Prostate gland (tissue), 2 donors: ENCODE results near the gene UBAC2. TPM values are rescaled to one million over a fixed set of nuclear protein-coding genes. Genes with fewer than 3 reads are reported as not detected.

Experiments used
- DNase-seq: peaks from one replicate; pipeline ENCODE4 v3.0.0-alpha.2; 2019; ENCODE audit warnings: low spot score
- H3K27ac ChIP-seq, 2 donors: fragments of 200-600 bp; sonication (generic); 2 replicates each; pipeline ENCODE4 v1.5.1; 2017 to 2019
- H3K27me3 ChIP-seq: fragments of 200-600 bp; sonication (generic); replicated peaks from 2 replicates; pipeline ENCODE4 v1.5.1; 2019; ENCODE audit not compliant: insufficient read depth
- H3K36me3 ChIP-seq, 2 donors: fragments of 200-600 bp; sonication (generic); 1 replicate in 1 of 2; 2 replicates in 1 of 2; pipeline versions ENCODE4 v1.5.1 to v1.8.1; 2017 to 2019
- H3K4me1 ChIP-seq: fragments of 200-600 bp; sonication (generic); replicated peaks from 2 replicates; pipeline ENCODE4 v1.5.1; 2019
- H3K4me3 ChIP-seq, 2 donors: fragments of 200-600 bp; sonication (generic); 2 replicates each; pipeline ENCODE4 v1.5.1; 2017 to 2019
- H3K9me3 ChIP-seq: fragments of 200-600 bp; sonication (generic); 2 replicates; pipeline ENCODE4 v1.5.1; 2017
- CTCF ChIP-seq, 4 experiments: fragments of 200-600 bp in 2 of 4; fragments of 450-650 bp in 2 of 4; sonication (generic) in 2 of 4; IDR thresholded peaks; 1 replicate in 3 of 4; 2 replicates in 1 of 4; pipeline ENCODE4 v1.5.1; 2016 to 2019; ENCODE audit warnings: antibody characterized with exemption in 4 of 4, mild to moderate bottlenecking in 2 of 4, moderate library complexity in 2 of 4
- POLR2A ChIP-seq: fragments of 450-650 bp; IDR thresholded peaks from one replicate; pipeline ENCODE4 v1.6.1; 2016; ENCODE audit warnings: antibody characterized with exemption, mild to moderate bottlenecking
- POLR2AphosphoS5 ChIP-seq: sonication (generic); formaldehyde crosslinking; IDR thresholded peaks from one replicate; pipeline ENCODE4 v1.6.1; 2017; ENCODE audit warnings: antibody characterized with exemption
- WGBS: methylation state at CpG from one replicate; pipeline ENCODE4 v1.1.5; 2018; 5-methylcytosine and 5-hydroxymethylcytosine counted together
- intact Hi-C: fragments of 100-400 bp; cut with DNase I; formaldehyde crosslinking; loops from one replicate; pipeline ENCODE4 v1.14.2; 2022
- total RNA-seq, 2 donors: library from RNA; depleted of rRNA; stranded (reverse); fragments of >200 nt; gene quantifications; one replicate each; pipeline ENCODE4 v1.1.0, GENCODE V29; 2016

UBAC2 gene
- total RNA-seq, 2 donors from 2014 or later, result 60.7 to 86.9 TPM

- Histone ChIP-seq H3K9me3 (no peaks in the 10 kb centered on the region), H3K27me3 (no peaks in the 10 kb centered on the region), H3K27ac (no peak overlapping the region), H3K36me3 (no peaks in the 10 kb centered on the region), H3K4me1 (no peaks in the 10 kb centered on the region), H3K4me3 (no peak overlapping the region)
- no peak for TF ChIP-seq CTCF (IDR thresholded peaks at IDR 0.05)
- DNase-seq, result no peak
- intact Hi-C loops, result no loop called here
Observed at GRCh38 chr13:99297331-99297730, 96.7 kb downstream of the UBAC2 start.

- Histone ChIP-seq H3K27me3 (no peaks in the 10 kb centered on the region), H3K4me1 (no peaks in the 10 kb centered on the region), H3K27ac (no peak overlapping the region), H3K9me3 (no peaks in the 10 kb centered on the region), H3K4me3 (no peak overlapping the region), H3K36me3 (no peaks in the 10 kb centered on the region)
- 93% methylated on average over 2 of the region's 2 CpGs for WGBS
- no peak for DNase-seq
- no peak for TF ChIP-seq POLR2A
- TF ChIP-seq CTCF (IDR thresholded peaks at IDR 0.05), result no peak
- TF ChIP-seq POLR2AphosphoS5, result no peak
- intact Hi-C loops, result no loop called here
Observed at GRCh38 chr13:99298056-99298455, 97.4 kb downstream of the UBAC2 start.

- Histone ChIP-seq H3K27me3 (no peaks in the 10 kb centered on the region), H3K4me3 (no peak overlapping the region), H3K36me3 (no peaks in the 10 kb centered on the region), H3K27ac (no peak overlapping the region), H3K9me3 (no peaks in the 10 kb centered on the region), H3K4me1 (no peaks in the 10 kb centered on the region)
- 88% methylated on average over 4 of the region's 4 CpGs for WGBS
- DNase-seq, result no peak
- intact Hi-C loops, result no loop called here
- TF ChIP-seq POLR2AphosphoS5 (no peak), CTCF (IDR thresholded peaks at IDR 0.05) (no peak), POLR2A (no peak)
Observed at GRCh38 chr13:99299256-99299919, 98.7 kb downstream of the UBAC2 start.

- intact Hi-C loops, result no loop called here
- Histone ChIP-seq H3K27ac (no peak overlapping the region), H3K27me3 (no peaks in the 10 kb centered on the region), H3K4me1 (no peaks in the 10 kb centered on the region), H3K9me3 (no peaks in the 10 kb centered on the region), H3K36me3 (no peaks in the 10 kb centered on the region), H3K4me3 (no peak overlapping the region)
- 89% methylated on average over 4 of the region's 4 CpGs for WGBS
- DNase-seq, result no peak
- TF ChIP-seq POLR2AphosphoS5 (no peak), CTCF (IDR thresholded peaks at IDR 0.05) (no peak), POLR2A (no peak)
Observed at GRCh38 chr13:99299920-99300341, 99.3 kb downstream of the UBAC2 start.

GRCh38 chr13:99301056-99301838 lies 100.6 kb downstream of the UBAC2 start:
- intact Hi-C loops, result no loop called here
- WGBS, result 89% methylated on average over 7 of the region's 7 CpGs

More at GRCh38 chr13:99301056-99301838, 100.6 kb downstream of the UBAC2 start:
- no peak for DNase-seq
- Histone ChIP-seq H3K9me3 (no peaks in the 10 kb centered on the region), H3K4me3 (no peak overlapping the region), H3K36me3 (no peaks in the 10 kb centered on the region), H3K27ac (no peak overlapping the region), H3K27me3 (no peaks in the 10 kb centered on the region), H3K4me1 (no peaks in the 10 kb centered on the region)
- TF ChIP-seq POLR2AphosphoS5, result no peak
- no peak for TF ChIP-seq POLR2A
- TF ChIP-seq CTCF (IDR thresholded peaks at IDR 0.05), result no peak
